Epidermal melanocyte (primary cell): ENCODE results near the gene RNU6-9.

Experiments
- DNase-seq: peaks from one replicate; pipeline ENCODE4 v3.0.0; 2011; ENCODE audit warnings: low spot score; ENCODE audit not compliant: insufficient read length

RNU6-9 gene

GRCh38 chr19:861756-862580 is 31.3 kb upstream of the RNU6-9 start:
- peak; percentile 47 for DNase-seq

- peak; percentile 64 for DNase-seq
Observed at GRCh38 chr19:862581-863314, 30.5 kb upstream of the RNU6-9 start.

GRCh38 chr19:863315-863620 is 30.0 kb upstream of the RNU6-9 start:
- no peak for DNase-seq

GRCh38 chr19:866769-867300 is 26.4 kb upstream of the RNU6-9 start:
- no peak for DNase-seq

GRCh38 chr19:867301-867793 is 25.9 kb upstream of the RNU6-9 start:
- no peak for DNase-seq

GRCh38 chr19:867855-868457 is 25.3 kb upstream of the RNU6-9 start:
- no peak for DNase-seq

- no peak for DNase-seq
Observed at GRCh38 chr19:868458-869244, 24.6 kb upstream of the RNU6-9 start.

GRCh38 chr19:869245-870177 is 23.8 kb upstream of the RNU6-9 start:
- DNase-seq: peak; percentile 96

- DNase-seq: no peak
Observed at GRCh38 chr19:870314-870713, 23.0 kb upstream of the RNU6-9 start.

GRCh38 chr19:870963-871401 is 22.3 kb upstream of the RNU6-9 start:
- no peak for DNase-seq

- no peak for DNase-seq
Observed at GRCh38 chr19:871446-872265, 21.6 kb upstream of the RNU6-9 start.

- peak; percentile 61 for DNase-seq
Observed at GRCh38 chr19:872266-872951, 20.9 kb upstream of the RNU6-9 start.

- peak; percentile 42 for DNase-seq
Observed at GRCh38 chr19:873084-873483, 20.2 kb upstream of the RNU6-9 start.

GRCh38 chr19:873561-874041 is 19.7 kb upstream of the RNU6-9 start:
- DNase-seq: no peak

- DNase-seq: no peak
Observed at GRCh38 chr19:875265-875879, 17.9 kb upstream of the RNU6-9 start.

GRCh38 chr19:876089-876488 is 17.2 kb upstream of the RNU6-9 start:
- DNase-seq: no peak

- DNase-seq: no peak
Observed at GRCh38 chr19:876780-877314, 16.4 kb upstream of the RNU6-9 start.
